Stimulated activated naive CD8-positive, alpha-beta T cell treated with anti-CD3 and anti-CD28 coated beads, Interleukin-15, Interleukin-2, amounts not matched to agents 100 U/mL and 50 U/mL, for 24 hours (primary cell): ENCODE results near the gene HERC2.
"Not testable (repeated sequence)": the region's sequence is repeated elsewhere in the genome, so short reads cannot be mapped to it uniquely, and the experiment has no call there.

Source experiments
- ATAC-seq: fragments of 150-1000 bp; cut with Tn5 transposase; one replicate; pipeline ENCODE4 v1.10.0; 2021
- DNase-seq: peaks from one replicate; pipeline ENCODE4 v3.0.0; 2021

Gene HERC2

DNA sequence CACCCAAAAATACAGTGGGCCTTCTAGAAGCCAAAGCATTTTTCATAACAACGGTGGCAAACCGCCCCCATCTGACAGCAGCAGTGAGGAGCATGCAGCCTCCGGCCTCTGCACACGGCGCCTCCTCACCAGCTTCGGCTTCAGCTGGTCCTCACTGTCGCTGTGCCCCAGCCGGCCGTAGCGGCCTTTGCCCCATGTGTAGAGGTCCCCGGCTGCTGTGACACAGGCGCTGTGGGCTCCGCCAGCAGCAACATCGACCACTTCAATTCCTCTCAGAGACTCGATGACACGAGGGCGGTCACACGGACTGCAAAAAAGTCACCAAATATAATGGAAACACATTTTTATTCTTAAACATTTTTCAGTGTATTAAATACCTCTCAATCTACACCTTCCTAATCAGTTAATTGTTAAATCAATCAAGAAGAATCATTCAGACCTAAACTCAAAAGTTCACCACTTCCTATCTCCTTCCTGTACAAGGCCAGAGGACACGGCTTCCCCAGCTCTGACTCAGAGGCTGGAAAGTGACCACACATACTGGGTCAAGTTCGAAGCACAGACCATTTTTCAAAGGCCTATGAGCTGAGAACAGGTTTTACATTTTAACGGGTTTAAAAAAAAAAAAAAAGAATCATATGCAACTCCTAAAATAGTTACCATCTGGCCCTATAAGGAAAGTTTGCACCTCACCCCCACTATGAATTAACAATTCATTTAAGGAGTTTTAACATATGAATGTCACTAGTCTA lies 189.3 kb downstream of the HERC2 start:
- ATAC-seq (no peak), DNase-seq (no peak)

DNA sequence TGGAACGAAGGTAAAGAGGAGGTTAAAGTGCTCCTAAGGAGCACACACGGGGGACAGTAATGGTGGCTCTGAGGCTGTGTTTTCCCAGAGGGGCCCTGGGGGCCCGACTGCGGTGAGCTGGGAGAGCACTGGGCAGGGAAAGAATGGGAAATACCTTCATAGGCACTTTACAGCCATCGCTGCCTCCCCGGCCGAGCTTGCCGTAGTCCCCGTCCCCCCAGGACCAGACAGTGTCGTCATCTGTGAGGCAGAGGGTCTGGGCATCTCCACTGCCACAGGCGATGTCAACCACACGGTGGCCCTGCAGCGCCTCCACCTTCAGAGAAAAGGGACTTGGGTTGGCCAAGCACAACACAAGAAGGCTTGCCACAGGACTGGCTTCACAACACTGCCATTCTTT lies 190.0 kb downstream of the HERC2 start:
- ATAC-seq: no peak
- no peak for DNase-seq

DNA sequence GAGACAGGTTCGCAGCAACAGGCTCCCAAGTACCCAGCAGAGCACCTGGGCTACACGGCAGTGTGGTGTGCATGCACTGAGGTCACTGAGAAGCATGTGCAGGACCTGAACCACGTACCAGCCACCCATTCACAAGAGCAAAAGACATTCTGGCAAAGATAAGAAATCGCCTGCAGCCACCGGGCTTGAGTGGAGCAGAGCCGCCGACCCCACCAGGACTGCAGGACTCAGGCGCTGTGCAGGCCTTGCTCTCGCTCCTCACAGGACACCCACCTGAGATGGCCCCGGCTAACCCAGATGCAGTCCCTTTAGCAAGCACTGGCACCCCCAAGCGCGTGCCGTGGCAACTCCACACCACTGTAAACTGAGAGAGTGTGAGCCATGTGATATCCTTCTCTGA lies 190.6 kb downstream of the HERC2 start:
- DNase-seq: no peak

DNA sequence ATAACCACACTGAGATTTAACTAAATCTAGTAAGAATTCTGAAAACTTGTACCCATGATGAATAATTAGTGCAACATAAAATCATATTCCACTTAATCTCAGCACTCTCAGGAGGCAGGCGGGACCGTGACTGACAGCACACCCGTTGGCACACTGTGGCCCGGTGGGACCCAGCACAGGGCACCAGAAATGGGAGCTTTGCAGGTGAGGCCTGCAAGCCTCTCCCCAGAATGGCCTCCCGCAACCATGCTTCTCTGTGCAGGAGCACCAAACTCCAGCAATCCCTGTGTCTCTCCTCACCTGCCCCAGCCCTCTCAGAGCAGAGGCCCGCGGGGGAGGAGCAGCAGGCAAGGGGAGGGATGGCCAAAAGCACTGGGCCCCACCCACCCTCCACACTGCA lies 191.3 kb downstream of the HERC2 start:
- no peak for ATAC-seq
- DNase-seq: no peak

More for the DNA sequence above, 190.6 kb downstream of the HERC2 start:
- no peak for ATAC-seq

DNA sequence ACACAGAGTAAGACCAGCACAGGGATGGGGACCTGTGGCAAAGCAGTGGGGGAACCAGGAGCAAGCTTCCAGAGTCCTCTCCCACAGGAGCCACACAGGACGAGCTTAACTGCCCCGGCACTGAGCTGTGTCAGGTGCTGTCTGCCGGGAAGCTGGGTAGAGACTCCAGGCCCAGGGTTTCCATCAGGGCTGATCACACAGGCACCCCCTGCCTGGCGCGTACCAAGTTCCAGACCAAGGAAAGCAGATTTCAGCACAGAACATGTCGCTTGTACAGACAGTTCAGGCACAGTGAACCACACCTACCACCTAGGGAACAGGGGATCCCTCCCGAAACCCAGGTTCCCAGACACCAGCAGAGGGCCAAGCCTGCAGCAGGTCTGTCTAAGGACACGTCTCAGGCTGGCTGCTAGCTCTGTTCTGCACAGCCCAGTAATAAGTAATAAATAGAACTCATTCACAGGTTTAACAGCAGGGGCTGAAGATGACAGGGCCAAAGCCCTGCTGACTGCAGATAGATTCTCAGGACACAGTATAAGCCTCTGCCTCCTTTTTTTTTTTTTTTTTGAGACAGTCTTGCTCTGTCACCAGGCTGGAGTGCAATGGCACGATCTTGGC lies 192.6 kb downstream of the HERC2 start:
- DNase-seq (no peak), ATAC-seq (no peak)

DNA sequence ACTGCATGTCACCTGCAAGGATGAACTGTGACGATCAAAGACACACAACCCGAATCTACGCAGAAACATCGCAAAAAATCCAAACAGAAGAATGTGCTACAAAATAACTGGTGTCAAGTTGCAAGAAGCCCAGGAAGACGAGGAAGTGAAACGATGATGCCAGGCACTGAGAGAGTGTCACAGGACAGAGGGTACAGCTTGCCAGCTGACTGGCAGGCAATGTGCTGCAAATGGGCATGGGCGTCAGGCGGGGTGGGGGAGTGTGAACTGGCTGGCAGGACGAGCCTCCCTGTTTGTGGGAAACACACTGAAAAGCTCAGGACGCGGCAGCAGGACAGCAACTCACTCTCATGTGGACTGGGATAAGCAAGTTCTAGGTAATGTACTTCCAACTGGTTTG lies 193.9 kb downstream of the HERC2 start:
- ATAC-seq (no peak), DNase-seq (no peak)

DNA sequence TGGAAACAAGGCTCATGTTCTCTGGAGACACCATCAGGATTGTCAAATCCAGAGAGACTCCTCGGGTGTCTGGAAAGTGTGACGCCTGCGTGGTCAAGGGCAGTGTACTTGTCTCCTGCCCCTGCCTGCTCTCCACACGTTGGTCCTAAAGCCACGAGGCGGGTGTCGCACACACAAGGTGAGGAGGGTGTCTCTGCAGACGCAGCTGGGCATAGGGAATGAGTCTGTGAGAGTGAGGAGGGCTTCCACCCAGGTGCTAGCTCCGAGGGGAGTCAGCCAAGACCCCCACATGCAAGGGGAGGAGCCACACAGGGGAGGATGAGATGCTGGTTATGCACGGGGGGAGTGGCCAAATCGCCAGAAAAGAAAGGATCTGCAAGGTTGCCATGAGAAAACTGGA lies 194.9 kb downstream of the HERC2 start:
- DNase-seq (no peak), ATAC-seq (no peak)

DNA sequence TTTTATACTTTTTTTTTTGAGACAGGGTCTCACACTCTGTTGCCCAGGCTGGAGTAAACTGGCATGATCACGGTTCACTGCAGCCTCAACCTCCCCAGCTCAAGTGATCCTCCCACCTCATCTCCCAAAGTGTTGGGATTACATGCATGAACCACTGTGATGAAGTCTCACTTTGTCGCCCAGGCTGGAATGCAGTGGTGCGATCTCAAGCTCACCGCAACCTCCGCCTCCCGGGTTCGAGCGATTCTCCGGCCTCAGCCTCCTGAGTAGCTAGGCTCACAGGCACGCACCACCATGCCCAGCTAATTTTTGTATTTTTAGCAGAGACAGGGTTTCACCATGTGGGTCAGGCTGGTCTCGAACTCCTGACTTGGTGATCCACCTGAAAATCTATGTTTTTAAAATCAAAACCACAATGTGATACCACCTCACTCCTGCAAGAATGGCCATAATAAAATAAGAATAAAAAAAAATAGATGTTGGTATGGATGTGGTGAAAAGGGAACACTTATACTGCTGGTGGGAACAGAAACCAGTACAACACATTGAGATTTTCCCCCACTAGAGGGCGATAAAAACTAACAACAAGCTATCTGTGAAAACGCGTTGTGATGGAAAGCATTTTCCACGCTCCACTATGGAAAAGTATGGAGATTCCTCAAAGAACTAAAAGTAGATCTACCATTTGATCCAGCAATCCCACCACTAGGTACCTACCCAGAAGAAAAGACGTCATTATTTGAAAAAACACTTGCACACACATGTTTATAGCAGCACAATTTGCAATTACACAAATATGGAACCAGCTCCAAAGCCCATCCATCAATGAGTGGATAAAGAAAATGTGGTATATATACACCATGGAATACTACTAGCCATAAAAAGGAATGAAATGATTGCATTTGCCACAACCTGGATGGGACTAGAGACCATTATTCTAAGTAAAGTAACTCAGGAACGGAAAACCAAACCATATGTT lies 196.0 kb downstream of the HERC2 start:
- DNase-seq (no peak), ATAC-seq (no peak)

DNA sequence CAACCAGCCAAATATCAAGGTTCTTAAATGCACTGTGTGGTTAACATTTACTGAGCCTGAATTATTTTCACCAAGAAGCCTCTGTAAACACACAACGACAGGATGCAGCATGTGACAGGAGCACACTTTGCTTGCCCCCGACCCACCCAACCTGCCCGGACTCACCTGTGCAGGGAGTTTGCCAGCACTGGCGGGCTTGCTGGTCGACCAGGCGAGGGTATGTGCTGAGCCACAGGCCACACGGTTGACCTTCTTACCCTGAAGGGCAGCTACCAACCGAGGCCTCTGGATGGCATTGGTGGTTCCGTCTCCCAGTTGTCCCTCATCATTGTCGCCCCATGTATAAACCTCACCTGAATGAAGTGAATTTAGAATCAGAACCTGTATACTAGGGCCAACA lies 197.1 kb downstream of the HERC2 start:
- DNase-seq (no peak), ATAC-seq (no peak)

DNA sequence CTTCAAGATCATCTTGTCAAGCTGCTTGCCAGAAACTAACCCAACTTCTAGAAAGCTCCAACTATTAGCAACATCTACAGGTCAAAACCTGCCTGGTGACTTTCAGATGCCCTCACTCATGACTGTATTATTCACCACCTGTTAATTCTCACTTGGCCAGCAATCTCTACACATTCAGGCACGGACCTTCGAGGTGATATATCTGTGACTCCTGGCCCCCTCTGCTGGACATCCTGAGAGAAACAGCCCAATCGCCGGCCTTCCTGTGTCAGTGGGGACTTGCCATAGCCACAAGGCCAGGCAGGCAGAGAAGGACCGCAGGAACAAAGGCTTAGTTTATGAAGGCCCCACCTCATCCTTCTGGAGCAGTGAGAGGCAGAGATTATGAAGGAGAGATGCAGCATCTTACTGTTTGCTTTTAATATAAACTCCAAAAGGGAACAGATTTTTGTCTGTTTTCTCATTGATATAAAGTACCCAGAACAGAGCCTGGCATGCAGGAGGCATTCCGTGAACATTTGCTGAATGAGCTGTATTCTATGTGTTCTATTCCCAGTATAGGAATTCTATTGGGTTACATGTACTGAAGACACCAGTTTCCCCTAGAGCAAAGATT lies 198.5 kb downstream of the HERC2 start:
- ATAC-seq: no peak
- peak; percentile 56 for DNase-seq

DNA sequence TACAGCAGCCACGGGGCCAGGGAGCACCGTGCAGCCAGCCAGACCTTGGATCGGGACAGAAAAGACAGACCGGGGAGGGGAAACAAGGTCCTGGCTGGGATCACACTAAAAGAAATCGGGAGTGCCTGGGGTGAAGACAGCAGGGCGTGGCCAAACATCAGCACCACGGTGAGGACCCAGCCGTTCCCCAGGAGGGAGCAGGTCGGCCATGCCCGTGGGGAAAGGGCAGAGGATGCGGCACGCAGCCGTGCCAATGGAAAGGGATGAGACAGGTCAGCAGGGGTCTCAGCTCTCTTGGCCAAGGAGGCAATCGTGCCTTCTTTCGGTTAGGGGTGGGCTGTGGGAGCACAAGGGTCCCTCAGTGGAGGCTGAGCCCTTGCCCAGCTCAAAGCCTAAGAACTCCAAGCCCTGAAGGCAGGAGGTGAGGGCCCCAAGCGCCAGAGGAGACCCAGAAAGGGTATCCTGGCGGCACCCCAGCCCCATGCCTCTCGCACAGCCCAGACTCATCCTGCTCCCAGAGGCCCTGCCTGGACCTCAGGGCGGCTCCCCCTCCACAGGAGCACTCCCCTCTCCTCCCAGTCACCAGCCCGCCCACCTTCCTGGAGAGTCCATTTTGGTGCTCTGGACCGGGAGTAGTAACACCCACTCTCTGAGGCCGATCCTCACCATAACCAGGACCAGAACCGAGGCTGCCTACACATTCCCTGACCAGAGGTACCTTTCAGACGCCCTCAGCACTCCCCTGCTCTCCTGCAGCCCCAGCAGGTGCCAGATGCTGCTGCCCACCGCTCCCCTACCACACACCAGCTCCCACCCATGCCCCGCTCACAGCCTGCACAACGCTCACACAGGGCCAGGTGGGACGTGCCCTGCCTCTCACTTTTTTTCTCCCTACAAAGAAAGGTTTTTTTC lies 199.7 kb downstream of the HERC2 start:
- DNase-seq: no peak
- ATAC-seq: peak; percentile 30

DNA sequence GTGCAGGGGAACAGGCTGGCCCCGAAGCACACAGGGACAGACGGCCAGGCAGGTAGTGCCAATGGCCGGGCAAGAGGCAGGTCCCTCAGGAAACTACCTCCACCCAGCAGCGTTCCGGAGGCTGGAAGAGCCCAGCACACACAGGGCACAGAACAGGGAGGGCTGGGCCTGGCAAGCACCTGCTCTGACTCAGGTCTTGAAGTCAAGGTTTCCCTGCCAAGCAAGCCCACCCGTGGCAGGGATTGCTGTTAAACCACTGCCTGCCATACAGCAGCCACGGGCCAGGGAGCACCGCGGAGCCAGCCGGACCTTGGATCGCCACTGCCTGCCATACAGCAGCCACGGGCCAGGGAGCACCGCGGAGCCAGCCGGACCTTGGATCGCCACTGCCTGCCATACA lies 200.4 kb downstream of the HERC2 start:
- not testable (repeated sequence) for DNase-seq, ATAC-seq

DNA sequence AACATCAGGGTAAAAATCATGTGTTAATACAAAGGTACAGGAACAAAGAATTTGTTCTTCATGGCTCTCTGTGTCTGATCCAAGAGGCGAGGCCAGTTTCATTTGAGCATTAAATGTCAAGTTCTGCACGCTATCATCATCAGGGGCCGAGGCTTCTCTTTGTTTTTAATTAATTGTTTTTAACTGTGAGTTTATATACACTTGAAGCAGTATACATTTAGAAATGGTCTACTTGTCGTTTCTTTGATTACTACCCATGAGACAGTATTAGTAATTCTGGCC lies 201.7 kb downstream of the HERC2 start:
- DNase-seq (no peak), ATAC-seq (no peak)

DNA sequence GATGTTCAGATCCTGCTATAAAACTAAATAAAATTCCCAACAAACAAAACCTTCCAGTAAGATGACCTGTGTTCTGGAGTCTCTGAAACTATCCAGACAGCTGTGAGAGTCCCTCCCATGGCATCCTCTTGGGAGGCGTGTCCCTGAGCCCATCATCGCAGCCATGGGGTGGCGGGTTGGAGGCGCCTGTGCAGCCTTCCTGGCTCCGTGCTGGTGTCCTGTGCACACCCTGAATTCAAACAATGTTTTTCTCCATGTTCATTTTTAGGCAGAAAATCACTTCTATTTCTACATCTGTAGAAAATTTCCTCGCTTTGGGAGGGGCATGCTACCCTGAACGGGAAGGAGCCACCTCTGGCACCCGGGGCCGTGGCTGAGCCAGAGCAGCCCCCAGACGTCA lies 203.4 kb downstream of the HERC2 start:
- DNase-seq: no peak
- ATAC-seq: no peak

DNA sequence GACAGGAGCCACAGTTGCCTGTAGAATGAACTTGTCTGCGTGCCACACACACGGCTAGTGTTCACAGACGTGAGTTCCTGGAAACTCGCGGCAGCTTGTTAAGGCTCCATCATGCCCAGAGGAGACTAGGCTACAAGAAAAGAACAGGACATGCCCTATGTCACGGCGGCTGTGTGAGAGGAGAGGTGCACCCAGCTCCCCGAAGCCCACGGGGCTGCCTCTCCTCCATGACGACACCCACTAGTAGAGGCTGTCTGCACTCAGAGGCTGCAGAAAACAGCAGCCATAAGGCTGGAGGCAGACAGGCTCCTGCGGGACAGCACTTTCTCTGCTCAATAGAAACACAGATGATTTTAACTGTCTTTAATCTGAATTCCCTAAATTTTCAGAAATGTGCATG lies 203.9 kb downstream of the HERC2 start:
- DNase-seq (no peak), ATAC-seq (no peak)

DNA sequence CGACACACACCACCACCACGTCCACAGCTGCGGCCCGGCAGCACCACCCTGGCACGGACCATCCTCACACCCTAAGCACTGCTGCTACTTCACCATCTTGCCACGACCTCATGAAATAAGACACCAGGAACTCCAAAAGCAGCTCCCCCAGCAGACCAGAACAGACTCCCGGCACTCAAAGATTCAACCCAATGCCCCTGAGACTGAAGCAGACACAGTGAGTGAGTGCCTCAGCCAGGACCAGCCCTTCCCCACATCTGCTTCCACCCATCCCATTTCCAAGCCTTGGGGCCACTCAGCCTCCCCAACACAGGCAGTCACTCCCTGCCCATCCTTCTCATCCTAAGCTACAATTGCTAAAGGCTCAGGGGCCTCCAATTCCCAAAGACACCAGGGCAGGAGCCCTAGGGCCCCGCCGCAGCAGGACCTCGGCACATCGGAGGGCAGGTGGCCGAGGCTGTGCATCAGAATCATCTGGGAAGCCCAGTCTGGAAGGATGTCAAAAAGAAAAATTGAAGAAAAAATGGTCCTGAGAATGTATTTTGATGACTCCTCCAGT lies 204.5 kb downstream of the HERC2 start:
- DNase-seq: no peak
- ATAC-seq: no peak

DNA sequence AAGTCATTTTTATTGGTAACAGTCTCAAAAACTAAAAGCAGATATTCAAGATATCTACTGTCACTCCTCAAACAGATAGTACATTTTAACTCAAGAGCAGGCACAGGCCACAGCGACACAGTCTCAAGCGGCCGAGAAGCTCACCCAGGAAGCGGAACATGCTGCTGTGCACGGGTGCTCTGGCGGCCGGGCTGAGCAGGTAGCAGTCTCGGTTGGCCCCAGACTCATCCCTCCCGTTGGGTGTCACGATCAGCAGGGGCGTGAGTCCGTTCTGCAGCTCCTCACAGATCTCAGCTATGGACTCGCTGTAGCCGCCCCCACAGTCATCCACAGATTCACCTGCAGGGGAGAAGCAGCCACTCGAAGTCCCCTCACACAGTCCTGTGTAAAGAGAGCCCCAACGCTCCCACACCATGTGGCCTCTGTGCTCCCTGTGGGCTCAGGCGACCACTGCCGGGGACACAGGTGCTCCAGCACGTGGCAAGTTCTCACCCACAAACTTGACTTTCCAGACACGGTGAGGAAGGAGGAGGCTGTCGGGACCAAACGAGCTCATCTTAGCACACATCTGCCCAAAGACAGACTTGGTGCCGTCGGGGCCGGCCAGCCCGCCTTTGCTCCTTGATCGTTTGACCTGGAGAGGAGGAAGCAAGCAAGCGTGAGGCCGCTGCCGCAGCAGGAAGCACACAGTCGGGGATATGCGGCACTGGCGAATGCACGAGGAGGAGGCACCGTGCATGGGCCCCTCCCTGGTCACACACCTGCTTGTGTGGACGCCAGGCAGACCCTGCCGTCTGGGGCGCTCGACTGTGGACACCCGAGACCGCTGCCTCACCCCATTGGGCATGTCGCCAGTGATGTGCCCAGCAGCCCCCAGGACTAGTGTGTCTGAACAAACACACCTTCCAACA lies 205.2 kb downstream of the HERC2 start:
- ATAC-seq (no peak), DNase-seq (no peak)

DNA sequence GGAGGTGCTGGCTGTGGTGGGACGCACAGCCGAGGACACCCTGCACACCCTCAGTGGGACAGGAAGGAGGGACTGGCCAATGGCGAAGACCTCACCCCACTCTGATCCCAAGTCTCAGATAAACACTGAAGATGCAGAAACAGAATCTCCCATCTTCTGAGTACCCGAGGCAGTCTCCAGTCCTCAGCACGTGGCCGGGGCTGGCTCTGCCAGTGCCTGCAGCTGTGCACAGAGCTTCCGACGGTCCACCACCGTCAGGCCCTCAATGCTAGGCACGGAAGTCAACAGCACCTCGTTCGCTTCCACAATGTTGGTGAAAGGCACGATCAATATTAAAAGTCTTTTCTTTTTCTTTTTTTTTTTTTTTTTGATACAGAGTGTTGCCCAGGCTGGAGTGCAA lies 206.1 kb downstream of the HERC2 start:
- ATAC-seq (no peak), DNase-seq (no peak)

DNA sequence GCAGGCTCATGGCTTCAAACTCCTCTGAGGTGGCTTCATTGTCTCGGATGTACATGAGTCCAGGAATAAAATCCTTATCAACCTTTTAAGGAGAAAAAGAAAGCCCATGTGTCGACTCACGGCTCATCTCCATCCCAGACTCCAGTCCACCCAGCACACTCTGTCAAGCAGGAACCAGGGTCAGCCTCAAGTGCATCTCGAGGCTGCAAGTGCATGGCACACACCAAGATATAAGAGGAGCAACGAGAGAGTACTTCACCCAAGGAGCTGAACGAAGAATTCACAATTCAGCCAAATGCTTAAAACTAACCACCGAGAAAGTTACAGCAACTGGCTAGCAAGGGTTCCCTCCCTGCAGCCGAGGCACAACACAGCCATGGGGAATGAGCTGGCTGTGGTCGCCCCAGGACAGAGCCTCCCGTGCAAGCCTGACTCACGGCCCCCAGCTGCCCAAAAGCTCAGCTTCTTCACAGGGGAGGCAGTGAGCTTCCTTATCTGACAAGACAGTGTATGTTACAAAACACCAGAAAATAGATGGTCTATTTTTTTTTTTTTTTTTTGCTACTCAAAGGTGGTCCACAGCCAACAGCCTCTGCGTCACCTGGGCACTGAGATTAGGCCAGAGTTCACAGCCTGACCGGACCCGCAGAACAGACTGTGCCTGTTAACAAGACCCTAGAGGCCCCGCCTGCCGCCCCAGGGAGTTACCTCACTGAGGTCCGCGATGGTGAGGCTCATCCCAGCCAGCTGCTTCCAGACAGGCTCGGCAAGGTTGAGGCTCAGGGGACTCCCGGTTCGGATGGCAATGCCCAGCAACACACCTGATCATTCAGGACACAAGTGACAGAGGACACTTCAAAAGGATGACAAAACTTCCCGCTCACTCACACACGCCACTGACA lies 207.0 kb downstream of the HERC2 start:
- ATAC-seq: no peak
- DNase-seq: no peak
